ENCODE measurements around the gene SH3BP2.

SH3BP2 gene

GRCh38 chr4:2881431-2881830, 88.5 kb downstream of the SH3BP2 start:
- Histone ChIP-seq H3K4me1 (ENCODE audit: control insufficient read depth, insufficient read depth, low read length) (peaks cover 15% of the 10 kb centered on the region), H3K9me3 (ENCODE audit: control insufficient read depth, insufficient read depth, low read length) (no peaks in the 10 kb centered on the region), H3K9ac (ENCODE audit: low read depth, low read length) (no peak overlapping the region), H3K27ac (ENCODE audit: low read depth, low read length) (peak overlapping the region; percentile 43), H3K27me3 (ENCODE audit: control insufficient read depth, insufficient read depth, low read length) (no peaks in the 10 kb centered on the region), H3K4me3 (ENCODE audit: low read depth, low read length) (no peak overlapping the region), H3K36me3 (ENCODE audit: control insufficient read depth, insufficient read depth, low read length) (peaks cover 51% of the 10 kb centered on the region)

- Histone ChIP-seq H3K36me3 (ENCODE audit: control insufficient read depth, insufficient read depth, low read length) (peaks cover 56% of the 10 kb centered on the region), H3K9ac (ENCODE audit: low read depth, low read length) (no peak overlapping the region), H3K9me3 (ENCODE audit: control insufficient read depth, insufficient read depth, low read length) (no peaks in the 10 kb centered on the region), H3K4me1 (ENCODE audit: control insufficient read depth, insufficient read depth, low read length) (peaks cover 15% of the 10 kb centered on the region), H3K27ac (ENCODE audit: low read depth, low read length) (peak overlapping the region; percentile 43), H3K4me3 (ENCODE audit: low read depth, low read length) (no peak overlapping the region), H3K27me3 (ENCODE audit: control insufficient read depth, insufficient read depth, low read length) (no peaks in the 10 kb centered on the region)
These were observed 89.5 kb downstream of the SH3BP2 start for GRCh38 chr4:2882341-2882740.

GRCh38 chr4:2886161-2886560, 93.3 kb downstream of the SH3BP2 start:
- Histone ChIP-seq H3K36me3 (ENCODE audit: control insufficient read depth, insufficient read depth, low read length) (peaks cover 53% of the 10 kb centered on the region), H3K4me3 (ENCODE audit: low read depth, low read length) (no peak overlapping the region)

GRCh38 chr4:2886622-2887021, 93.7 kb downstream of the SH3BP2 start:
- H3K27me3 ChIP-seq (ENCODE audit: control insufficient read depth, insufficient read depth, low read length) = no peaks in the 10 kb centered on the region
- H3K9me3 ChIP-seq (ENCODE audit: control insufficient read depth, insufficient read depth, low read length) = no peaks in the 10 kb centered on the region
- no peak overlapping the region for H3K4me3 ChIP-seq (ENCODE audit: low read depth, low read length)
- no peak overlapping the region for H3K27ac ChIP-seq (ENCODE audit: low read depth, low read length)
- H3K9ac ChIP-seq (ENCODE audit: low read depth, low read length) = no peak overlapping the region
- H3K36me3 ChIP-seq (ENCODE audit: control insufficient read depth, insufficient read depth, low read length) = peaks cover 49% of the 10 kb centered on the region
- H3K4me1 ChIP-seq (ENCODE audit: control insufficient read depth, insufficient read depth, low read length) = peaks cover 10% of the 10 kb centered on the region

More at GRCh38 chr4:2886161-2886560, 93.3 kb downstream of the SH3BP2 start:
- Histone ChIP-seq H3K4me1 (ENCODE audit: control insufficient read depth, insufficient read depth, low read length) (peaks cover 15% of the 10 kb centered on the region), H3K9ac (ENCODE audit: low read depth, low read length) (no peak overlapping the region), H3K27ac (ENCODE audit: low read depth, low read length) (no peak overlapping the region), H3K9me3 (ENCODE audit: control insufficient read depth, insufficient read depth, low read length) (no peaks in the 10 kb centered on the region), H3K27me3 (ENCODE audit: control insufficient read depth, insufficient read depth, low read length) (no peaks in the 10 kb centered on the region)

GRCh38 chr4:2887343-2887742, 94.5 kb downstream of the SH3BP2 start:
- Histone ChIP-seq H3K9ac (ENCODE audit: low read depth, low read length) (no peak overlapping the region), H3K27ac (ENCODE audit: low read depth, low read length) (no peak overlapping the region), H3K9me3 (ENCODE audit: control insufficient read depth, insufficient read depth, low read length) (no peaks in the 10 kb centered on the region), H3K4me3 (ENCODE audit: low read depth, low read length) (no peak overlapping the region), H3K27me3 (ENCODE audit: control insufficient read depth, insufficient read depth, low read length) (no peaks in the 10 kb centered on the region), H3K4me1 (ENCODE audit: control insufficient read depth, insufficient read depth, low read length) (peaks cover 3% of the 10 kb centered on the region), H3K36me3 (ENCODE audit: control insufficient read depth, insufficient read depth, low read length) (peaks cover 43% of the 10 kb centered on the region)

- no peaks in the 10 kb centered on the region for H3K9me3 ChIP-seq (ENCODE audit: control insufficient read depth, insufficient read depth, low read length)
- no peak overlapping the region for H3K4me3 ChIP-seq (ENCODE audit: low read depth, low read length)
- H3K27ac ChIP-seq (ENCODE audit: low read depth, low read length) = no peak overlapping the region
- H3K36me3 ChIP-seq (ENCODE audit: control insufficient read depth, insufficient read depth, low read length) = peaks cover 35% of the 10 kb centered on the region
- H3K27me3 ChIP-seq (ENCODE audit: control insufficient read depth, insufficient read depth, low read length) = no peaks in the 10 kb centered on the region
- H3K4me1 ChIP-seq (ENCODE audit: control insufficient read depth, insufficient read depth, low read length) = no peaks in the 10 kb centered on the region
- H3K9ac ChIP-seq (ENCODE audit: low read depth, low read length) = no peak overlapping the region
These were observed 96.0 kb downstream of the SH3BP2 start for GRCh38 chr4:2888886-2889285.
